C4-2B (cell line): ENCODE results near the gene CAMK1G.

Experiments
- CTCF ChIP-seq: fragments of 450-650 bp; conservative IDR thresholded peaks from 2 replicates; pipeline ENCODE4 v1.5.1; 2017; ENCODE audit warnings: mild to moderate bottlenecking
- ZFX ChIP-seq: fragments of 450-650 bp; IDR thresholded peaks from 2 replicates; pipeline ENCODE4 v1.6.1; 2017

GRCh38 chr1:209633335-209633997 is 50.0 kb downstream of the CAMK1G start:
- TF ChIP-seq CTCF, result no peak
- TF ChIP-seq ZFX, result no peak
